Measurements from ENCODE around the gene ERAP2.

The ERAP2 gene

GRCh38 chr5:96870094-96871026 lies 5.9 kb upstream of the ERAP2 start:
- Histone ChIP-seq H3K27me3 (no peaks in the 10 kb centered on the region), H3K4me3 (no peak overlapping the region), H3K36me3 (no peaks in the 10 kb centered on the region), H3K4me1 (peaks cover 0 to 6% (median under 1%) of the 10 kb centered on the region in 4 donors), H3K9me3 (no peaks in the 10 kb centered on the region), H3K27ac (no peak overlapping the region)
- intact Hi-C loops (cut with DNase I; ENCODE audit: low total_unique reads): no loop called here
- no peak for TF ChIP-seq CTCF (IDR thresholded peaks at IDR 0.05)
- no peak for DNase-seq

GRCh38 chr5:96871027-96871399 lies 5.3 kb upstream of the ERAP2 start:
- no peaks in the 10 kb centered on the region for H3K27me3 ChIP-seq
- H3K36me3 ChIP-seq: no peaks in the 10 kb centered on the region
- H3K27ac ChIP-seq: no peak overlapping the region
- H3K4me1 ChIP-seq: peaks cover 0 to 7% (median 3%) of the 10 kb centered on the region in 4 donors
- no peak overlapping the region for H3K4me3 ChIP-seq
- intact Hi-C loops (cut with DNase I; ENCODE audit: low total_unique reads): no loop called here
- DNase-seq: no peak
- no peaks in the 10 kb centered on the region for H3K9me3 ChIP-seq
- TF ChIP-seq CTCF (IDR thresholded peaks at IDR 0.05): no peak

- intact Hi-C loops (cut with DNase I; ENCODE audit: low total_unique reads): no loop called here
- no peak for DNase-seq
- Histone ChIP-seq H3K27me3 (no peaks in the 10 kb centered on the region), H3K36me3 (no peaks in the 10 kb centered on the region), H3K27ac (no peak overlapping the region), H3K4me1 (peaks cover 0 to 7% (median 3%) of the 10 kb centered on the region in 4 donors), H3K9me3 (no peaks in the 10 kb centered on the region), H3K4me3 (no peak overlapping the region)
- no peak for TF ChIP-seq CTCF (IDR thresholded peaks at IDR 0.05)
Observed at GRCh38 chr5:96871686-96872085, 4.6 kb upstream of the ERAP2 start.

GRCh38 chr5:96873449-96873848 lies 2.9 kb upstream of the ERAP2 start:
- Histone ChIP-seq H3K4me3 (no peak overlapping the region), H3K9me3 (no peaks in the 10 kb centered on the region), H3K27me3 (no peaks in the 10 kb centered on the region), H3K4me1 (peaks cover 0 to 15% (median 3%) of the 10 kb centered on the region in 4 donors), H3K27ac (no peak overlapping the region), H3K36me3 (no peaks in the 10 kb centered on the region)
- DNase-seq: no peak
- intact Hi-C loops (cut with DNase I; ENCODE audit: low total_unique reads): no loop called here
- no peak for TF ChIP-seq CTCF (IDR thresholded peaks at IDR 0.05)

- H3K4me3 ChIP-seq: no peak overlapping the region
- H3K27me3 ChIP-seq: no peaks in the 10 kb centered on the region
- intact Hi-C loops (cut with DNase I; ENCODE audit: low total_unique reads): no loop called here
- H3K9me3 ChIP-seq: no peaks in the 10 kb centered on the region
- no peak overlapping the region for H3K27ac ChIP-seq
- no peak for TF ChIP-seq CTCF (IDR thresholded peaks at IDR 0.05)
- DNase-seq: no peak
- H3K4me1 ChIP-seq: peaks cover 0 to 15% (median 2%) of the 10 kb centered on the region in 4 donors
- H3K36me3 ChIP-seq: no peaks in the 10 kb centered on the region
Observed at GRCh38 chr5:96874631-96875030, 1.7 kb upstream of the ERAP2 start.
